T-helper 17 cell (primary cell): ENCODE measurements around the gene FOXQ1. TPM values are rescaled to one million over a fixed set of nuclear protein-coding genes. Genes with fewer than 3 reads are reported as not detected.
A peak's percentile ranks its signal among the peaks of the same experiment; 100 is the strongest.
"Not testable (repeated sequence)": the region's sequence is repeated elsewhere in the genome, so short reads cannot be mapped to it uniquely, and the experiment has no call there.

Experiments used
- ATAC-seq: fragments of 150-1000 bp; cut with Tn5 transposase; 2 replicates; pipeline ENCODE4 v1.10.0; 2021; ENCODE audit warnings: mild to moderate bottlenecking, moderate library complexity
- DNase-seq, 3 donors: peaks; one replicate each; pipeline versions ENCODE4 v3.0.0 to v3.0.0-alpha.2; 2020 to 2021
- H3K9me3 ChIP-seq: one replicate; pipeline ENCODE4 v1.7.0; 2013; ENCODE audit warnings: low read length, mild to moderate bottlenecking; ENCODE audit not compliant: control insufficient read depth, poor library complexity, severe bottlenecking
- H3K27ac Mint-ChIP-seq: one replicate; pipeline ENCODE4 v1.8.0; 2022; ENCODE audit warnings: mild to moderate bottlenecking, moderate library complexity, mixed read lengths
- H3K27me3 Mint-ChIP-seq: one replicate; pipeline ENCODE4 v1.8.0; 2022; ENCODE audit warnings: mixed read lengths
- H3K36me3 Mint-ChIP-seq: one replicate; pipeline ENCODE4 v1.8.0; 2022; ENCODE audit warnings: low read depth, mixed read lengths
- H3K4me1 Mint-ChIP-seq: one replicate; pipeline ENCODE4 v1.8.0; 2022; ENCODE audit warnings: mild to moderate bottlenecking, mixed read lengths
- H3K4me3 Mint-ChIP-seq: one replicate; pipeline ENCODE4 v1.8.0; 2022; ENCODE audit warnings: mild to moderate bottlenecking, moderate library complexity, mixed read lengths
- total RNA-seq, 4 donors: library from RNA in 2 of 4; stranded (reverse) in 2 of 4; gene quantifications; one replicate each; pipeline ENCODE4 v1.2.3 and lab custom pipeline; 2022 to 2026

FOXQ1 gene
- total RNA-seq, 2 donors from 2014 or later: not detected

DNA sequence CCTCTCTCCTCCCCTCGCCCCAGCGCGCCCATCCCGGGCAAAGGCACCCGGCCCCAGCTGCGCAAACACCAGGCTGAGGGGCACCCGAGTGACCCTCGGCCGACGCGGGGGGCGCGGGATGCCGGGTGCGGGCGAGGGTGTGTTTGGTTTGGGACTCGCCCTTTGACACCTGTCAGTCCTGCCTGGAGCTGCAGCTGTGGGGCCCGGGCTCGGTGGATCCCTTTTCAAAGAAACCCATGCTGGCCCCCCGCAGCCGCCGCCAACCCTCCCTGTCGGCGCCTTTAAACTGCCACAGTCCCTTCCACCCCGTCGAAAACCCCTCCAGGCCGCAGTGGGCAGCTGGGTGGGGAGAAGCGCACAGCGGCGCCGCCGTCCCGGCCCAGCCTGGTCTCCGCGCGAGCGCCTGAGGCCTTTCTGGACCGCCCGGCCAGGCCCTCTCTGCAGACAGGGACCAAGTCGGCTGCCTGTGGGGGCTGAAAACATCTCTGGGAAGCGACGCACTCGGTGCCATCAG, 5.5 kb downstream of the FOXQ1 start:
- Mint-ChIP-seq H3K4me3 (peak overlapping the region; percentile 69), H3K27ac (no peak overlapping the region), H3K27me3 (peaks cover 39% of the 10 kb centered on the region), H3K4me1 (peaks cover 15% of the 10 kb centered on the region), H3K36me3 (peaks cover 3% of the 10 kb centered on the region)
- no peak for DNase-seq
- ATAC-seq: no peak
- H3K9me3 ChIP-seq: no peaks in the 10 kb centered on the region

DNA sequence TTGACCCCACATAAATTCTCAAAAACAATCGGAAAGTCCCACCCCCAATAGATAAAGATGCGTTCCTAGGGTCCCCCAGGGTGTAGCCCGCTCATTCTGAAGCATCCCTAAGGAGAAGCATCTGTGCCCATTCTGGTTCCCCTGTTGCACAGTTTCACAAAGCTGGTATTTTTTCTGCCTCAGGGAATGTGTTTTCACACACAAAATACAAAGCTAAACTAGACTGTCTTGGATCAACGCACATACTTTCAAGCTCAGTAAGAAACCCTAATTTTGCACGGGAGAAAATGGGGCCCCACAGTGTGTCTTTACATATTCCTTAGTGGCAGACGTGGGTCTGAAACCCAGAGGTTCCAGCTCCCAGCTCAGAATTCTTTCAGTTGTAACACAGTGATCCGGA, 6.1 kb downstream of the FOXQ1 start:
- DNase-seq (no peak), ATAC-seq (no peak)
- Mint-ChIP-seq H3K27me3 (peaks cover 43% of the 10 kb centered on the region), H3K36me3 (peaks cover 3% of the 10 kb centered on the region), H3K27ac (peak overlapping the region; percentile 35), H3K4me1 (peaks cover 14% of the 10 kb centered on the region), H3K4me3 (peak overlapping the region; percentile 69)
- no peaks in the 10 kb centered on the region for H3K9me3 ChIP-seq

DNA sequence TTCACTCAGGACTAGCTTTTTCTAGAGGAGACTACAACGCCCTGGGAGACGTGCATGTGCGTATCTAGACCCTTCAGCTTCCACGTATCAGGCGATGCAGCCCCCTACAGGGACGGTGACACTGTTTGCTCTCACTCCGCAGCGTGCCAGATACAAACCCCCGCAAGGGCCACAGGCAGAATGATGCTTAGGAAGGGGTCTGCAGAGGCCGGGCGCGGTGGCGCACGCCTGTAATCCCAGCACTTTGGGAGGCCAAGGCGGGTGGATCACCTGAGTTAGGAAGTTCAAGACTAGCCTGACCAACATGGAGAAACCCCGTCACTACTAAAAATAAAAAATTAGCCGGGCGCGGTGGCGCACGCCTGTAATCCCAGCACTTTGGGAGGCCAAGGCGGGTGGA, 6.7 kb downstream of the FOXQ1 start:
- H3K4me1 Mint-ChIP-seq: peaks cover 14% of the 10 kb centered on the region
- H3K36me3 Mint-ChIP-seq, DNase-seq, H3K4me3 Mint-ChIP-seq, ATAC-seq, H3K27ac Mint-ChIP-seq, H3K9me3 ChIP-seq: not testable (repeated sequence)
- peaks cover 43% of the 10 kb centered on the region for H3K27me3 Mint-ChIP-seq

DNA sequence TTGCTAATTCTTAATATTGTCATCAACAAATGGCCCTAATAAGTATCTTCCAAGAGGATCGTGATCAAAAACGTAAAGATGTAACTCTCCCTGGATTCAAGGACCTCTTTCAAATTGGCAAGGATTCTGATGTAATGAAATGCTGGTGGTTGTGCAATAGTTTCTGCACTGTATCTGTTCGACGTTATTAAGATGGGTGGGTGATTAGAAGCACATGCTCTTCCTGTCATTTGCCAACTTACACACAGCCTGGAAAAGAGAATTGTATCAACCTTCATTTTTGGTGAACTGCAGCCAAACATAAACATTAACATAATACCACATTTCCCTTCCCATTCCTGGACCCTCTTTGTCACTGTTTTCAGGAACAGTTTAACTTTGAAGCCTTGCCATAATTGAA, 9.8 kb downstream of the FOXQ1 start:
- Mint-ChIP-seq H3K4me3 (no peak overlapping the region), H3K4me1 (no peaks in the 10 kb centered on the region), H3K27me3 (peaks cover 41% of the 10 kb centered on the region), H3K27ac (no peak overlapping the region), H3K36me3 (no peaks in the 10 kb centered on the region)
- DNase-seq (no peak), ATAC-seq (no peak)
- no peaks in the 10 kb centered on the region for H3K9me3 ChIP-seq

DNA sequence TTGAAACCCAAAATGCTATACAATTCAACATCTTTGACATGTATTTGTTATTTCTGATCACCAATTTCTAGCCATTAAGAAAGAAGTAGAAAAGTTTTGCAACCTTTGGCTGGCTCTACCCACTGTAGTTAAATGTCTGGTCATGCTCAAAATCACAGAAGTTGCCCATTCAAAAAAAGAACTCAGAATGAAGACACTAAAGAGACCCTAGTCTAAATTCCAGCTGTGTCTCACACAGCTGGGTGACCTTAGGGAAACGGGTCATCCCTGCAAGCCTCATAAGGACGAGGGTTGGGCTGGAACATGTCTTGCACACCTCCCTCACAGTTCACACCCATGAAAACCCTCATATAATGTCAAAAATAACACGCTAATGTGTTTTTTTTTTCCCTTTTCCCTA, 10.3 kb downstream of the FOXQ1 start:
- peaks cover 2% of the 10 kb centered on the region for H3K36me3 Mint-ChIP-seq
- no peaks in the 10 kb centered on the region for H3K4me1 Mint-ChIP-seq
- DNase-seq: no peak
- H3K9me3 ChIP-seq: no peaks in the 10 kb centered on the region
- peaks cover 45% of the 10 kb centered on the region for H3K27me3 Mint-ChIP-seq
- no peak for ATAC-seq
- no peak overlapping the region for H3K4me3 Mint-ChIP-seq
- H3K27ac Mint-ChIP-seq: no peak overlapping the region

DNA sequence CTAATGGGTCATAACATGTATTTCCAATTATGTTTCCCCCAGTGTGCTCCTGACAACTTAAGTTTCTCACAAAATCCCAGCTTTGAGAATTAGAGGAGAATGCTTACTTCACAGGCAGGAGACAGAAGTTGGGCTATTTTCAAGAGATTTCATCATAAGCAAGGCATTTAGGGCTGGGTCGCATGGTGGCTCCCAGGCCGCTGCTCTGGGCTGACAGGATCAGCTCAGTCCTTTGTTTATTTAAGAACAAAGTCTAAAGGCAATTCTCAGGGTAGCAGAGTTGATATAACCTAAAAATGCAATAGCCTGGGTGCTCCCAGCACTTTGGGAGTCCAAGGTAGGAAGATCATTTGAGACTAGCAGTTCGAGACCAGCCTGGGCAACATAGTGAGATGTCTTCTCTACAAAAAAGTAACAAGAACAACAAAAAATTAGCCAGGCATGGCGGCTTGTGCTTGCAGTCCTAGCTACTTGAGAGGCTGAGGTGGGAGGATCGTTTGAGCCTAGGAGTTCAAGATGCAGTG, 10.9 kb downstream of the FOXQ1 start:
- Mint-ChIP-seq H3K27ac (no peak overlapping the region), H3K4me1 (no peaks in the 10 kb centered on the region), H3K27me3 (peaks cover 50% of the 10 kb centered on the region), H3K4me3 (no peak overlapping the region), H3K36me3 (peaks cover 2% of the 10 kb centered on the region)
- H3K9me3 ChIP-seq: no peaks in the 10 kb centered on the region
- no peak for ATAC-seq
- no peak for DNase-seq

DNA sequence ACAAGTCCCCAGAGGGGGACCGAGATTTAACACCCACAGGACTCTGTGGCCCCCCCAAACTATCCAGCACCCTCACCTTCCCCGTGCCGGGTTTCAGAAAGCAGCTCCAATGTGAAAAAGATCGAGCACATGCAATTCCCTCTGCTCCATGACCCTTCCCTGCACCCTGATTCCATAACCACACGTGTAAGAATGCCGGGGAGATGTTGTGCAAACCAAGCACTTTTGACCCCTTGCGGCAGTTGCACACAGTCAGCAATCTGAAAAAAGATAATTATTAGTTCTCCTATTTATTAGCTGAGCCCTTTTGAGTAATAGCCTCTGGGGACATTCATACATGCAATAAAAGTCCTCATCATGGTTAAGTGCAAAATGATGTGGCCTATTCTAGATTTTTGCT, 13.0 kb downstream of the FOXQ1 start:
- H3K4me1 Mint-ChIP-seq: no peaks in the 10 kb centered on the region
- ATAC-seq (no peak), DNase-seq (no peak)
- peaks cover 2% of the 10 kb centered on the region for H3K36me3 Mint-ChIP-seq
- H3K9me3 ChIP-seq: no peaks in the 10 kb centered on the region
- H3K4me3 Mint-ChIP-seq: no peak overlapping the region
- peaks cover 47% of the 10 kb centered on the region for H3K27me3 Mint-ChIP-seq
- no peak overlapping the region for H3K27ac Mint-ChIP-seq

DNA sequence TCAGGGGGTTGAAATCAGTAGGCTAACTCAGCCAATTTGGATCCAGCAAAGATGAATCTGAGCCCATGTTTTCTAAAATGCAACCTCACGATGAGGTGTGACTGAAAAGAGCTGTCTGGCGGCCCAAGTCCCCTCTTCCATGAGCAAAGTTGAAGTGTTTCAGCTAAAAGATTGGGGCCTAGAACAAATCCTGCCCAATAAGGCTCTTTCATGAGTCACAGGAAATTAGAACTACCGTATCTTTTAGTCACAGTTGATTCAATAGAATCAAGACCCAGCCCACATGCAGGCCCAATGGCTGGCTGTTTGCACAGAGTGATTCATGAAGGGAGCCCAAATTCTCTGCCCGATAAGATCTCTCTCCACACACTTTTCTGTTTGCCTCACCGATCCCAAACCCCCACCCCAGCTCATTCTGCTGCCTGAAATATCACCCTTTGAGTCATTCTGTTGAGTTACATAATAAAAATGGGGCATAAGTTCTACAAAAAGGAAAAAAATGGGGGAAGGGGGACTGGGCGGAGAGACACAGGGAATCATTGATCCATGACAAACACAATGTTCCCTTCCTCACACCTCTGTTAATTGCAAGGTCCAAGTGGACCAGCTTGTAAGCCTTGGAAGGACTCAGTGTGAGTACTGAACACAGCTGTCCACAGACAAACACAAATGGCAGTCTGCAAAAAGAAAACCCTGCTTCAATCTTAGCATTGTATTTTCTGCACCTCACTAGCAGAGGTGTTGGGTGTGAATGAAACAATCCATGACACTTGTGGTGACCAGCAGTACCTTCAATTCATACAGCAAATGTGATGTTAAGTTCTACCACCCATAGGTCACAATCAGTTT, 13.8 kb downstream of the FOXQ1 start:
- H3K4me1 Mint-ChIP-seq: no peaks in the 10 kb centered on the region
- H3K36me3 Mint-ChIP-seq: peaks cover 2% of the 10 kb centered on the region
- H3K9me3 ChIP-seq: no peaks in the 10 kb centered on the region
- H3K27me3 Mint-ChIP-seq: peaks cover 47% of the 10 kb centered on the region
- H3K4me3 Mint-ChIP-seq: no peak overlapping the region
- DNase-seq: no peak
- H3K27ac Mint-ChIP-seq: no peak overlapping the region
- no peak for ATAC-seq

DNA sequence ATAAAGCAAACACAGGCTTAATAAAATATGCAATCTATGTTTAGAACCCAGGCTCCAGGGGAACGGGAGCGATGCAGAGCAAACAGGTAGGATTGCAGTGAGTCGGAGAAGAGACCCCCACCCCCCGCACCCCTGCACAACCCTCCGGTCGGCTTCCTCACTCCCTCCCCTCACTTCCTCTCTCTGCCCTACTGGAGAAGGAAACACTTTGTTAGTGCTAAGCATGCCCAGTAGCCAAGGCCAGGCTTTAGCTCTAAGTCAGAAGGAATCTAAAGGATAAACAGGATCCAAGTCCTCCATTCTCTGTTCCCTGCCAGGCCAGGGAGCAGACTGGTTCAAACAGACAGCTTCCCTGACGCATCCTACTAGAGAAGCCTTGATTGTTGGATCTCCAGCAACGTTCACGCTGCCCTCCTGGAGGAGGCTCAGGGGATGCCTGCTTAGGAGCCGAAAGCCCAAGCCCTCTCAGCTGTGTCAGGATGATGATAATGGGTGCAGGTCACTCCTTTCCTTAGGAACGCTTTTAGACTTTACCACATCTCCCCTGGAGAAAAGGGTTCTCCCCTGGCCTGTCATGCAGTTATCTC, 14.7 kb downstream of the FOXQ1 start:
- Mint-ChIP-seq H3K4me3 (no peak overlapping the region), H3K4me1 (no peaks in the 10 kb centered on the region), H3K27me3 (peaks cover 47% of the 10 kb centered on the region), H3K36me3 (peaks cover 2% of the 10 kb centered on the region), H3K27ac (no peak overlapping the region)
- H3K9me3 ChIP-seq: no peaks in the 10 kb centered on the region
- no peak for ATAC-seq
- DNase-seq: no peak

DNA sequence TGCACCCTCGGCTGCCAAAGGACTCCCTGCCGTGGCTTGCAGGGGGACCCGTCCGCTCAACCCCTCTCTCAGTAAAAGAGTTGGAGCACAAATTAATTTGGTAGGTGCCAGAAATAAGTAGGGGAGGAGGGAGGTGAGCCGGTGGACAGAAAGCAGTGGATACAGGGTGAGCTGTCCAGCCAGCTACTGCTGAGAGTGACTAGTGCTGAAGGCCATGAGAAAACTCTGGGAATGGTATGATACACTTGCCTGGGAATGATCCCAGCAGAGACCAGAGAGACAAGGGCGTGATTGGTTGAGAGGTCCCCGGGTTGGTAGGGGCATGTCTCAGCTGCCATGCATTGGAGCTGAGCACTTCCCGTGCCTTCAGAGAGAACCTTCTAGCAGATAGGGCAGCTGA, 15.7 kb downstream of the FOXQ1 start:
- no peak for ATAC-seq
- H3K27me3 Mint-ChIP-seq: peaks cover 40% of the 10 kb centered on the region
- no peak overlapping the region for H3K27ac Mint-ChIP-seq
- no peak for DNase-seq
- peaks cover 2% of the 10 kb centered on the region for H3K36me3 Mint-ChIP-seq
- no peaks in the 10 kb centered on the region for H3K4me1 Mint-ChIP-seq
- no peak overlapping the region for H3K4me3 Mint-ChIP-seq
- H3K9me3 ChIP-seq: no peaks in the 10 kb centered on the region

DNA sequence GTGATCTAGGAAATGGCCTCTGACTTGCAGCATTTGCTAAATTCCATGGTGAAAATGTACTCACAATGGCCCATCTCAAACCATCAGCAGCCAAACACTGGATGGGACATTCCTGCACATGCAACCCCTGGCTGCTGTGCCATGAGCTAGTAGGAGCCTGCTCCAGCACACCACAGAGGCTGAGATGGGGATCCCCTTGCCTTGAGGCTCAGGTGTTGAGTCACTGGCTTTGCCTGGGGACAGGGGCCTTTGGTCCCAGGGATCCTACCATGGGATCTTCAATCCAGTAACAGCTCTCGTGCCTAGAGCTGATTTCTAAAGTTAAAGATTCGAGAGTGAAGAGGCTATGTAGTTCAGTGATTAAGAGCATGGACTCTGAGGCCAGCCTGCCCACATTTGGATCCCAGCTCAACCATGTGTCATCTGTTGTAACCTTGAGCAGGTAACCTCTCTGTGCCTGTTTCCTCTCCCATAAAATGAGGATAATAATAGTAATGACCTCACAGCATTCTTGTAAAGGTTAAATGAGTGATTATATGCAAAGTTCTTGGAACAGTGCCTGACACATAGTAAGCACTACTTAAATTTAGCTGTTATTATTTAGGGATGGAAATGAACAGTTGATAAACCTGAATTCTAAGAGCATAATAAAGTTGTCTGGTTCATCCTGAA, 16.4 kb downstream of the FOXQ1 start:
- H3K4me3 Mint-ChIP-seq: no peak overlapping the region
- DNase-seq (no peak), ATAC-seq (no peak)
- H3K9me3 ChIP-seq: no peaks in the 10 kb centered on the region
- no peaks in the 10 kb centered on the region for H3K4me1 Mint-ChIP-seq
- H3K27me3 Mint-ChIP-seq: peaks cover 44% of the 10 kb centered on the region
- H3K27ac Mint-ChIP-seq: no peak overlapping the region
- H3K36me3 Mint-ChIP-seq: peaks cover 2% of the 10 kb centered on the region

DNA sequence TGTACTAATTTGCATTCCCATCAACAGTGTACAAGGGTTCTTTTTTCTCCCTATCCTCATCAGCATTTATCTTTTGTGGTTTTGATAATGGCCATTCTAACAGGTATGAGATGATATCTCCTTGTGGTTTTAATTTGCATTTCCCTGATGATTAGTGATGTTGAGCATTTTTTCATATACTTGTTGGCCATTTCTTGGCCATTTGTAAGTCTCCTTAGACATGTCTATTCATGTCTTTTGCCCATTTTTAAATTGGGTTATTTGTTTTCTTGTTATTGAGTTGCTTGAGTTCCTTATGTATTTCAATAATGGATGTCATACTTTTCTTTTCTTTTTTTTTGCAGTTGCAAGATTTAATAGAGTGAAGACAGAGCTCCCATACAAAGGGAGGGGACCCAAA, 17.8 kb downstream of the FOXQ1 start:
- Mint-ChIP-seq H3K27me3 (peaks cover 44% of the 10 kb centered on the region), H3K4me3 (no peak overlapping the region), H3K36me3 (peaks cover 2% of the 10 kb centered on the region), H3K4me1 (no peaks in the 10 kb centered on the region), H3K27ac (no peak overlapping the region)
- H3K9me3 ChIP-seq: no peaks in the 10 kb centered on the region
- no peak for ATAC-seq
- DNase-seq: no peak

DNA sequence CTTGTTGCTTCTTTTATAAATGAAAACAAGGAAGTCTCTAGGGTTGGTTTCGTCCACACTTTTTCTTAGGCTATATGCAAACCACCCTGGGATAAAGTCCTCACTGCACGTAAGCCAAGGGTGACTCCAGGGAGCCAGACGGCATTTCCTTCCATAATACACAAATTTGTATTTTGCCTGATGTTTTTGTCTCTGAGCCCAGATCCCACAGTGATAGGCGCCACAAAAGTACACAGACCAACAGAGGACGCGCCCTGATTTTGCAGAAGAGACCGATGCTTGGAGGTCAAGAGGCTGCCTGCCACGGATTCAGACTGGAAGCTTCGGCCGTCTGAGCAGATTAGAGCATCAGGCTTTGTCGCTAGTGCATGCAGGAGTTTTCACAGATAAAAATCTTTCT, 22.8 kb downstream of the FOXQ1 start:
- no peaks in the 10 kb centered on the region for H3K9me3 ChIP-seq
- peaks cover 55% of the 10 kb centered on the region for H3K27me3 Mint-ChIP-seq
- DNase-seq (no peak), ATAC-seq (no peak)
- H3K4me3 Mint-ChIP-seq: no peak overlapping the region
- no peak overlapping the region for H3K27ac Mint-ChIP-seq
- no peaks in the 10 kb centered on the region for H3K4me1 Mint-ChIP-seq
- H3K36me3 Mint-ChIP-seq: peaks cover 3% of the 10 kb centered on the region
